H9 (cell line): ENCODE data around the gene DHRS2. TPM values are rescaled to one million over a fixed set of nuclear protein-coding genes. Genes with fewer than 3 reads are reported as not detected.

ENCODE experiments used
- DNase-seq: peaks from one replicate; pipeline ENCODE4 v3.0.0-alpha.2; 2017
- H2AFZ ChIP-seq: one replicate; pipeline ENCODE4 v1.6.1; 2013; ENCODE audit warnings: mild to moderate bottlenecking, low read length, control low read depth, moderate library complexity
- H2AK5ac ChIP-seq: 2 replicates; pipeline ENCODE4 v1.6.1; 2013; ENCODE audit warnings: low read length, control low read depth, mixed read lengths; ENCODE audit not compliant: insufficient read length
- H2BK120ac ChIP-seq: one replicate; pipeline ENCODE4 v1.6.1; 2013; ENCODE audit warnings: low read depth, mild to moderate bottlenecking, low read length, control low read depth, inconsistent platforms; ENCODE audit not compliant: poor library complexity, severe bottlenecking
- H2BK12ac ChIP-seq: 2 replicates; pipeline ENCODE4 v1.6.1; 2013; ENCODE audit warnings: low read length, control low read depth, mixed read lengths, low read depth; ENCODE audit not compliant: insufficient read length
- H2BK15ac ChIP-seq: 2 replicates; pipeline ENCODE4 v1.6.1; 2013; ENCODE audit warnings: low read depth, low read length, control low read depth
- H2BK20ac ChIP-seq: one replicate; pipeline ENCODE4 v1.6.1; 2013; ENCODE audit warnings: low read depth, mild to moderate bottlenecking, low read length, control low read depth, inconsistent platforms; ENCODE audit not compliant: poor library complexity, severe bottlenecking
- H2BK5ac ChIP-seq: 2 replicates; pipeline ENCODE4 v1.6.1; 2013; ENCODE audit warnings: low read length, control low read depth, mixed read lengths; ENCODE audit not compliant: insufficient read length
- H3K14ac ChIP-seq: 2 replicates; pipeline ENCODE4 v1.6.1; 2013; ENCODE audit warnings: low read length, control low read depth; ENCODE audit not compliant: insufficient read depth
- H3K18ac ChIP-seq: 2 replicates; pipeline ENCODE4 v1.6.1; 2013; ENCODE audit warnings: low read depth, mild to moderate bottlenecking, mixed read lengths, low read length, control low read depth; ENCODE audit not compliant: insufficient read length
- H3K23ac ChIP-seq: 2 replicates; pipeline ENCODE4 v1.6.1; 2013; ENCODE audit warnings: low read length, control low read depth, mixed read lengths, low read depth; ENCODE audit not compliant: insufficient read length
- H3K23me2 ChIP-seq: 2 replicates; pipeline ENCODE4 v1.6.1; 2013; ENCODE audit warnings: low read depth, mild to moderate bottlenecking, mixed read lengths, low read length, control low read depth; ENCODE audit not compliant: insufficient read length, poor library complexity, severe bottlenecking
- H3K27ac ChIP-seq: 2 replicates; pipeline ENCODE4 v1.5.1; 2013; ENCODE audit warnings: low read length, control low read depth, mixed read lengths, low read depth; ENCODE audit not compliant: insufficient read length
- H3K27me3 ChIP-seq: 2 replicates; pipeline ENCODE4 v1.6.1; 2013; ENCODE audit warnings: low read length, control low read depth, inconsistent platforms; ENCODE audit not compliant: insufficient read depth
- H3K4ac ChIP-seq: 2 replicates; pipeline ENCODE4 v1.6.1; 2013; ENCODE audit warnings: low read depth, mild to moderate bottlenecking, control low read depth, inconsistent platforms, low read length, moderate library complexity
- H3K4me1 ChIP-seq: 2 replicates; pipeline ENCODE4 v1.6.1; 2013; ENCODE audit warnings: low read length, control low read depth, inconsistent platforms; ENCODE audit not compliant: insufficient read depth
- H3K4me2 ChIP-seq: 2 replicates; pipeline ENCODE4 v1.6.1; 2013; ENCODE audit warnings: low read length, control low read depth, mixed read lengths; ENCODE audit not compliant: insufficient read length, insufficient read depth
- H3K56ac ChIP-seq: 2 replicates; pipeline ENCODE4 v1.6.1; 2013; ENCODE audit warnings: low read depth, mild to moderate bottlenecking, mixed read lengths, low read length, control low read depth; ENCODE audit not compliant: insufficient read length
- H3K79me1 ChIP-seq: 2 replicates; pipeline ENCODE4 v1.6.1; 2013; ENCODE audit warnings: low read depth, mild to moderate bottlenecking, moderate library complexity, low read length, control low read depth, inconsistent platforms; ENCODE audit not compliant: insufficient read depth, poor library complexity, severe bottlenecking
- H3K79me2 ChIP-seq: 2 replicates; pipeline ENCODE4 v1.6.1; 2013; ENCODE audit warnings: low read length, control low read depth, inconsistent platforms; ENCODE audit not compliant: insufficient read depth
- H3K9ac ChIP-seq: 2 replicates; pipeline ENCODE4 v1.6.1; 2013; ENCODE audit warnings: low read length, control low read depth, mixed read lengths; ENCODE audit not compliant: insufficient read length; ENCODE audit errors: extremely low read depth
- H3K9me3 ChIP-seq: one replicate; pipeline ENCODE4 v1.6.1; 2013; ENCODE audit warnings: low read depth, low read length, inconsistent platforms; ENCODE audit not compliant: control insufficient read depth
- H3T11ph ChIP-seq: one replicate; pipeline ENCODE4 v1.6.1; 2013; ENCODE audit warnings: mild to moderate bottlenecking, low read length, control low read depth, inconsistent platforms
- H4K20me1 ChIP-seq: one replicate; pipeline ENCODE4 v1.6.1; 2013; ENCODE audit not compliant: control insufficient read depth, insufficient read length, insufficient read depth
- H4K5ac ChIP-seq: 2 replicates; pipeline ENCODE4 v1.6.1; 2013; ENCODE audit warnings: low read depth, mild to moderate bottlenecking, mixed read lengths, low read length, control low read depth; ENCODE audit not compliant: insufficient read length
- H4K8ac ChIP-seq: replicated peaks from 2 replicates; pipeline ENCODE4 v1.6.1; 2013; ENCODE audit warnings: low read length, control low read depth, mixed read lengths, low read depth; ENCODE audit not compliant: insufficient read length
- H4K91ac ChIP-seq: 2 replicates; pipeline ENCODE4 v1.6.1; 2013; ENCODE audit warnings: low read depth, mild to moderate bottlenecking, moderate library complexity, mixed read lengths, low read length, control low read depth; ENCODE audit not compliant: insufficient read length
- H3K27ac Mint-ChIP-seq, 3 experiments: 2 replicates in 2 of 3; 3 replicates in 1 of 3; pipeline ENCODE4 v1.8.0; 2020 to 2021; ENCODE audit warnings: mixed read lengths in 3 of 3, mild to moderate bottlenecking in 1 of 3, moderate library complexity in 1 of 3
- H3K27me3 Mint-ChIP-seq: 2 replicates; pipeline ENCODE4 v1.8.0; 2021; ENCODE audit warnings: low read depth, mild to moderate bottlenecking, moderate library complexity, mixed read lengths
- H3K36me3 Mint-ChIP-seq, 3 experiments: 2 replicates in 2 of 3; 3 replicates in 1 of 3; pipeline ENCODE4 v1.8.0; 2020 to 2021; ENCODE audit warnings: low read depth in 3 of 3, mixed read lengths in 3 of 3; ENCODE audit not compliant: insufficient read depth in 1 of 3
- H3K4me1 Mint-ChIP-seq, 2 experiments: 2 replicates each; pipeline ENCODE4 v1.8.0; 2020; ENCODE audit warnings: mixed read lengths in 2 of 2
- H3K4me3 Mint-ChIP-seq, 2 experiments: 2 replicates in 1 of 2; 3 replicates in 1 of 2; pipeline ENCODE4 v1.8.0; 2020 to 2021; ENCODE audit warnings: mild to moderate bottlenecking in 2 of 2, mixed read lengths in 2 of 2, moderate library complexity in 1 of 2
- H3K9me3 Mint-ChIP-seq, 2 experiments: 2 replicates in 1 of 2; 3 replicates in 1 of 2; pipeline ENCODE4 v1.8.0; 2020; ENCODE audit warnings: mild to moderate bottlenecking in 2 of 2, mixed read lengths in 2 of 2, moderate library complexity in 1 of 2
- CTCF ChIP-seq: fragments of 200-600 bp; sonication (generic); conservative IDR thresholded peaks from 3 replicates; pipeline ENCODE4 v1.8.0; 2021; ENCODE audit warnings: antibody characterized with exemption, mild to moderate bottlenecking
- WGBS: extraction: QIAGEN DNeasy Blood & Tissue Kit; methylation state at CpG from one replicate; pipeline ENCODE4 v1.1.7; 2013; ENCODE audit warnings: missing lambda C conversion rate, low lambda C conversion rate, mixed read lengths; ENCODE audit not compliant: insufficient read length; ENCODE audit errors: extremely low coverage; 5-methylcytosine and 5-hydroxymethylcytosine counted together
- total RNA-seq: library from RNA; stranded (reverse); gene quantifications from 2 replicates; pipeline ENCODE4 v1.2.1, GENCODE V29; 2021

Gene DHRS2
- total RNA-seq, 1 experiment from 2014 or later: 0.66 TPM

DNA sequence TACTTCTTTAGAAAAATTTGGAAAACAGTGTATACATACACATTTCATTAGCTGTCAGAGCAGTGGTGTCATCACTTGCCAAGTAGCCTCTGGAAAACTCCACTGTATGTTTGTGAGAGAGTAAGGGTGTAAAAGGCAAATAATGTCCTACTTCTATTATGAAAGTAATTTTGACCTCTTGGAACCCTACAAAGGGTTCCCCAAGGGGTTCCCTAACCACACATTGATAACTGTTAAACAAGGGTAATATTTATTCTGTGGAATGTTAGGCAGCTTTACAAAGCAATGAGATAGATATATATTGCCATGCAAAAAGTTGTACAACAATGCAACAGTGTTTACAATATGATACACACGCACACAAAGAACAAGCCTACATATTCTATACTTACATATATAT lies 18.6 kb upstream of the DHRS2 start:
- no peak overlapping the region for H2AFZ ChIP-seq
- H2AK5ac ChIP-seq: no peak overlapping the region
- H2BK120ac ChIP-seq: no peak overlapping the region
- H3K23ac ChIP-seq: no peak overlapping the region
- H2BK5ac ChIP-seq: no peak overlapping the region
- H3K4me3 Mint-ChIP-seq: no peak overlapping the region
- no peak overlapping the region for H2BK12ac ChIP-seq
- no peak overlapping the region for H3K18ac ChIP-seq
- DNase-seq: no peak
- no peak for TF ChIP-seq CTCF
- peaks cover 3 to 42% of the 10 kb centered on the region in 2 experiments for H3K9me3 Mint-ChIP-seq
- no peak overlapping the region for H3K56ac ChIP-seq
- no peak overlapping the region for H3K27ac ChIP-seq
- peaks cover 0 to 4% (median 0%) of the 10 kb centered on the region in 3 experiments; a peak in 2 of 7 replicates for H3K36me3 Mint-ChIP-seq
- no peak overlapping the region for H3K4me2 ChIP-seq
- no peak overlapping the region for H4K91ac ChIP-seq
- peaks cover 5% of the 10 kb centered on the region for H3K27me3 Mint-ChIP-seq
- no peak overlapping the region for H3K9ac ChIP-seq
- no peak overlapping the region for H4K8ac ChIP-seq
- no peak overlapping the region for H2BK15ac ChIP-seq
- H3K79me2 ChIP-seq: no peaks in the 10 kb centered on the region
- H2BK20ac ChIP-seq: no peak overlapping the region
- no peak overlapping the region for H3K27ac Mint-ChIP-seq
- no CpG with 5 or more reads among the region's 1 CpG for WGBS
- no peaks in the 10 kb centered on the region for H4K20me1 ChIP-seq
- H3K23me2 ChIP-seq: no peaks in the 10 kb centered on the region
- H3T11ph ChIP-seq: no peak overlapping the region
- no peak overlapping the region for H3K4ac ChIP-seq
- no peaks in the 10 kb centered on the region for H3K27me3 ChIP-seq
- no peaks in the 10 kb centered on the region for H3K4me1 Mint-ChIP-seq
- no peaks in the 10 kb centered on the region for H3K79me1 ChIP-seq
- H3K9me3 ChIP-seq: peaks cover under 1% of the 10 kb centered on the region
- no peak overlapping the region for H4K5ac ChIP-seq
- H3K14ac ChIP-seq: no peak overlapping the region
- no peaks in the 10 kb centered on the region for H3K4me1 ChIP-seq
